OCI-LY1 (cell line): ENCODE measurements around the gene FGD4.

ENCODE experiments used
- CTCF ChIP-seq: fragments of 200-600 bp; sonication (generic), shearing (Covaris generic); IDR thresholded peaks from 2 replicates; pipeline ENCODE4 v1.5.1; 2017; ENCODE audit warnings: mild to moderate bottlenecking, antibody characterized with exemption, low read length, moderate library complexity, mixed read lengths
- EZH2 ChIP-seq: fragments of 200-600 bp; sonication (generic), shearing (Covaris generic); IDR thresholded peaks from 2 replicates; pipeline ENCODE4 v1.8.0; 2017; ENCODE audit warnings: borderline replicate concordance, mixed run types, mild to moderate bottlenecking, antibody characterized with exemption, low read length, moderate library complexity, mixed read lengths

GRCh38 chr12:32516230-32516629, 116.9 kb downstream of the FGD4 start:
- TF ChIP-seq CTCF (no peak), EZH2 (no peak)
